ENCODE measurements around the gene KATNB1.

KATNB1 gene

GRCh38 chr16:57799600-57800199, 64.1 kb downstream of the KATNB1 start:
- DNase-seq: no peak

- DNase-seq: no peak
Measured at GRCh38 chr16:57800200-57801097, 64.9 kb downstream of the KATNB1 start.

- DNase-seq: no peak
Measured at GRCh38 chr16:57801098-57801808, 65.7 kb downstream of the KATNB1 start.

GRCh38 chr16:57801809-57802340, 66.3 kb downstream of the KATNB1 start:
- DNase-seq: peak; percentile 57

GRCh38 chr16:57802341-57803133, 67.0 kb downstream of the KATNB1 start, which contains the start of gene KIFC3:
TSS of gene KIFC3 (minus strand) at chr16:57802491. CDS start at chr16:57798243, 4,248 bp downstream.
- DNase-seq: peak; percentile 73

- no peak for DNase-seq
Measured at GRCh38 chr16:57803134-57803990, 67.8 kb downstream of the KATNB1 start.

- DNase-seq: no peak
Measured at GRCh38 chr16:57804111-57804837, 68.7 kb downstream of the KATNB1 start.

- no peak for DNase-seq
Measured at GRCh38 chr16:57805176-57805575, 69.6 kb downstream of the KATNB1 start.
